ENCODE results near the gene RELL2.

Gene RELL2

GRCh38 chr5:141674747-141675146 lies 38.0 kb downstream of the RELL2 start:
- no peak overlapping the region for H3K4me3 ChIP-seq (ENCODE audit: low read depth, low read length)
- TF ChIP-seq CTCF (IDR thresholded peaks at IDR 0.05; ENCODE audit: low read depth, low read length) = no peak
- no peak for DNase-seq
- no peak overlapping the region for H3K27ac ChIP-seq
- H3K27me3 ChIP-seq (ENCODE audit: insufficient read depth, low read depth, severe bottlenecking) = no peaks in the 10 kb centered on the region
- no peaks in the 10 kb centered on the region for H3K36me3 ChIP-seq
- no peaks in the 10 kb centered on the region for H3K9me3 ChIP-seq (ENCODE audit: severe bottlenecking)

- no peaks in the 10 kb centered on the region for H3K27me3 ChIP-seq (ENCODE audit: insufficient read depth, low read depth, severe bottlenecking)
- H3K27ac ChIP-seq = no peak overlapping the region
- TF ChIP-seq CTCF (IDR thresholded peaks at IDR 0.05; ENCODE audit: low read depth, low read length) = no peak
- no peaks in the 10 kb centered on the region for H3K36me3 ChIP-seq
- DNase-seq = no peak
- no peaks in the 10 kb centered on the region for H3K9me3 ChIP-seq (ENCODE audit: severe bottlenecking)
- no peak overlapping the region for H3K4me3 ChIP-seq (ENCODE audit: low read depth, low read length)
Measured at GRCh38 chr5:141675672-141676071, 38.9 kb downstream of the RELL2 start.

- TF ChIP-seq CTCF (IDR thresholded peaks at IDR 0.05; ENCODE audit: low read depth, low read length) = peak; percentile 21; the same call in 1 of the 2 replicates
- Histone ChIP-seq H3K27ac (no peak overlapping the region), H3K36me3 (no peaks in the 10 kb centered on the region), H3K9me3 (ENCODE audit: severe bottlenecking) (no peaks in the 10 kb centered on the region), H3K4me3 (ENCODE audit: low read depth, low read length) (no peak overlapping the region), H3K27me3 (ENCODE audit: insufficient read depth, low read depth, severe bottlenecking) (no peaks in the 10 kb centered on the region)
- peak; percentile 44 for DNase-seq
Measured at GRCh38 chr5:141677415-141677814, 40.6 kb downstream of the RELL2 start.

- Histone ChIP-seq H3K4me3 (ENCODE audit: low read depth, low read length) (no peak overlapping the region), H3K27ac (no peak overlapping the region)
Measured at GRCh38 chr5:141680178-141680577, 43.4 kb downstream of the RELL2 start.

GRCh38 chr5:141680751-141681201 lies 44.0 kb downstream of the RELL2 start:
- H3K27me3 ChIP-seq (ENCODE audit: insufficient read depth, low read depth, severe bottlenecking) = no peaks in the 10 kb centered on the region
- H3K36me3 ChIP-seq = no peaks in the 10 kb centered on the region
- H3K4me3 ChIP-seq (ENCODE audit: low read depth, low read length) = peak overlapping the region; percentile 51
- H3K27ac ChIP-seq = peak overlapping the region; percentile 49
- TF ChIP-seq CTCF (IDR thresholded peaks at IDR 0.05; ENCODE audit: low read depth, low read length) = no peak
- DNase-seq = peak; percentile 72
- no peaks in the 10 kb centered on the region for H3K9me3 ChIP-seq (ENCODE audit: severe bottlenecking)

More at GRCh38 chr5:141680178-141680577, 43.4 kb downstream of the RELL2 start:
- Histone ChIP-seq H3K27me3 (ENCODE audit: insufficient read depth, low read depth, severe bottlenecking) (no peaks in the 10 kb centered on the region), H3K36me3 (no peaks in the 10 kb centered on the region), H3K9me3 (ENCODE audit: severe bottlenecking) (no peaks in the 10 kb centered on the region)
- no peak for DNase-seq
- no peak for TF ChIP-seq CTCF (IDR thresholded peaks at IDR 0.05; ENCODE audit: low read depth, low read length)

- no peaks in the 10 kb centered on the region for H3K9me3 ChIP-seq (ENCODE audit: severe bottlenecking)
- peak overlapping the region; percentile 49 for H3K27ac ChIP-seq
- H3K27me3 ChIP-seq (ENCODE audit: insufficient read depth, low read depth, severe bottlenecking) = no peaks in the 10 kb centered on the region
- no peak for DNase-seq
- TF ChIP-seq CTCF (IDR thresholded peaks at IDR 0.05; ENCODE audit: low read depth, low read length) = no peak
- peak overlapping the region; percentile 51 for H3K4me3 ChIP-seq (ENCODE audit: low read depth, low read length)
- no peaks in the 10 kb centered on the region for H3K36me3 ChIP-seq
Measured at GRCh38 chr5:141681295-141681694, 44.5 kb downstream of the RELL2 start.
